Activated B cell treated with CpG ODN at 0.5 μM for 24 hours (primary cell): Measurements from ENCODE around the gene TNKS2. TPM values are rescaled to one million over a fixed set of nuclear protein-coding genes. Genes with fewer than 3 reads are reported as not detected.

Experiments used
- ATAC-seq: fragments of 200-7000 bp; cut with Tn5 transposase; one replicate; pipeline ENCODE4 v1.10.0; 2021; ENCODE audit warnings: low read depth, mild to moderate bottlenecking, moderate library complexity
- CTCF ChIA-PET: fragments of 350-600 bp; sonication (Branson Sonifier 250); formaldehyde crosslinking; loops from one replicate; lab custom pipeline; 2021; ENCODE audit warnings: antibody characterized with exemption; lab: Charles Lee
- POLR2A ChIA-PET: fragments of 350-600 bp; sonication (Branson Sonifier 250); formaldehyde crosslinking; loops from one replicate; lab custom pipeline; 2021; ENCODE audit warnings: antibody characterized with exemption; lab: Charles Lee
- DNase-seq: peaks from one replicate; pipeline ENCODE4 v3.0.0; 2022
- H3K27ac Mint-ChIP-seq: one replicate; pipeline ENCODE4 v1.8.0; 2020; ENCODE audit warnings: mixed read lengths
- H3K27me3 Mint-ChIP-seq: one replicate; pipeline ENCODE4 v1.8.0; 2021; ENCODE audit warnings: mixed read lengths
- H3K36me3 Mint-ChIP-seq: one replicate; pipeline ENCODE4 v1.8.0; 2021; ENCODE audit warnings: low read depth, mixed read lengths
- H3K4me1 Mint-ChIP-seq: one replicate; pipeline ENCODE4 v1.8.0; 2021; ENCODE audit warnings: mixed read lengths
- H3K4me3 Mint-ChIP-seq: one replicate; pipeline ENCODE4 v1.8.0; 2020; ENCODE audit warnings: mild to moderate bottlenecking, mixed read lengths
- H3K9me3 Mint-ChIP-seq: one replicate; pipeline ENCODE4 v1.8.0; 2020; ENCODE audit warnings: mixed read lengths
- CTCF ChIP-seq: fragments of 200-600 bp; IDR thresholded peaks from one replicate; pipeline ENCODE4 v1.8.0; 2022; ENCODE audit warnings: antibody characterized with exemption, mild to moderate bottlenecking
- intact Hi-C: fragments of 100-400 bp; cut with micrococcal nuclease; formaldehyde crosslinking; loops from one replicate; pipeline ENCODE4 v1.15.1; 2024
- total RNA-seq: library from RNA; stranded (reverse); gene quantifications from 2 replicates; pipeline ENCODE4 v1.2.3, GENCODE V29; 2022

TNKS2 gene
- total RNA-seq, 1 donor from 2014 or later: 33.1 TPM

GRCh38 chr10:91816981-91817380 is 18.8 kb downstream of the TNKS2 start:
- ATAC-seq (no peak), DNase-seq (no peak)
- Mint-ChIP-seq H3K9me3 (no peaks in the 10 kb centered on the region), H3K27me3 (no peaks in the 10 kb centered on the region), H3K4me3 (no peak overlapping the region), H3K4me1 (no peaks in the 10 kb centered on the region), H3K36me3 (peaks cover 76% of the 10 kb centered on the region), H3K27ac (no peak overlapping the region)
- TF ChIP-seq CTCF: no peak
- CTCF ChIA-PET: no interaction called here
- POLR2A ChIA-PET: interaction anchor here (0.8 kb wide), 1 partner anchor 18 kb away, joined by 3 read pairs; no protein-coding TSS in a partner anchor
- intact Hi-C loops: loop anchor here (5.0 kb wide), 1 partner anchor 60 kb away; no protein-coding TSS in a partner anchor

- ChIA-PET CTCF (no interaction called here), POLR2A (no interaction called here)
- intact Hi-C loops: no loop called here
Observed at GRCh38 chr10:91820144-91820543, 21.9 kb downstream of the TNKS2 start.

GRCh38 chr10:91824076-91824475 is 25.9 kb downstream of the TNKS2 start:
- ATAC-seq (no peak), DNase-seq (no peak)
- no peak for TF ChIP-seq CTCF
- H3K27me3 Mint-ChIP-seq: no peaks in the 10 kb centered on the region
- ChIA-PET POLR2A (no interaction called here), CTCF (no interaction called here)
- H3K9me3 Mint-ChIP-seq: no peaks in the 10 kb centered on the region
- intact Hi-C loops: no loop called here
- H3K36me3 Mint-ChIP-seq: peaks cover 81% of the 10 kb centered on the region
- no peak overlapping the region for H3K4me3 Mint-ChIP-seq
- no peak overlapping the region for H3K27ac Mint-ChIP-seq
- no peaks in the 10 kb centered on the region for H3K4me1 Mint-ChIP-seq

More at GRCh38 chr10:91820144-91820543, 21.9 kb downstream of the TNKS2 start:
- DNase-seq (no peak), ATAC-seq (no peak)
- Mint-ChIP-seq H3K9me3 (no peaks in the 10 kb centered on the region), H3K4me1 (no peaks in the 10 kb centered on the region), H3K4me3 (no peak overlapping the region), H3K27me3 (no peaks in the 10 kb centered on the region), H3K36me3 (peaks cover 76% of the 10 kb centered on the region), H3K27ac (no peak overlapping the region)
- no peak for TF ChIP-seq CTCF

- no peak for ATAC-seq
- TF ChIP-seq CTCF: no peak
- intact Hi-C loops: loop anchor here (2.0 kb wide), 1 partner anchor 14 kb away; no protein-coding TSS in a partner anchor
- Mint-ChIP-seq H3K36me3 (peaks cover 88% of the 10 kb centered on the region), H3K4me3 (no peak overlapping the region), H3K27me3 (no peaks in the 10 kb centered on the region), H3K9me3 (no peaks in the 10 kb centered on the region), H3K27ac (no peak overlapping the region), H3K4me1 (no peaks in the 10 kb centered on the region)
- ChIA-PET POLR2A (no interaction called here), CTCF (no interaction called here)
- DNase-seq: no peak
Observed at GRCh38 chr10:91829268-91829667, 31.0 kb downstream of the TNKS2 start.

GRCh38 chr10:91838199-91838598 is 40.0 kb downstream of the TNKS2 start:
- Mint-ChIP-seq H3K9me3 (no peaks in the 10 kb centered on the region), H3K4me1 (no peaks in the 10 kb centered on the region), H3K27ac (no peak overlapping the region), H3K27me3 (no peaks in the 10 kb centered on the region), H3K36me3 (peaks cover 78% of the 10 kb centered on the region), H3K4me3 (no peak overlapping the region)
- no peak for ATAC-seq
- no peak for TF ChIP-seq CTCF
- POLR2A ChIA-PET: no interaction called here
- CTCF ChIA-PET: no interaction called here
- no peak for DNase-seq
- intact Hi-C loops: no loop called here
